ENCODE measurements around the gene SLC16A3. TPM values are rescaled to one million over a fixed set of nuclear protein-coding genes. Genes with fewer than 3 reads are reported as not detected.

Gene SLC16A3
- total and polyA plus RNA-seq, 9 of the 15 experiments (the other 6 are each of a cell fraction or from before 2014, with no cell fraction given), result 0.11 to 5.4 (median 1.2) TPM; not detected in 2

DNA sequence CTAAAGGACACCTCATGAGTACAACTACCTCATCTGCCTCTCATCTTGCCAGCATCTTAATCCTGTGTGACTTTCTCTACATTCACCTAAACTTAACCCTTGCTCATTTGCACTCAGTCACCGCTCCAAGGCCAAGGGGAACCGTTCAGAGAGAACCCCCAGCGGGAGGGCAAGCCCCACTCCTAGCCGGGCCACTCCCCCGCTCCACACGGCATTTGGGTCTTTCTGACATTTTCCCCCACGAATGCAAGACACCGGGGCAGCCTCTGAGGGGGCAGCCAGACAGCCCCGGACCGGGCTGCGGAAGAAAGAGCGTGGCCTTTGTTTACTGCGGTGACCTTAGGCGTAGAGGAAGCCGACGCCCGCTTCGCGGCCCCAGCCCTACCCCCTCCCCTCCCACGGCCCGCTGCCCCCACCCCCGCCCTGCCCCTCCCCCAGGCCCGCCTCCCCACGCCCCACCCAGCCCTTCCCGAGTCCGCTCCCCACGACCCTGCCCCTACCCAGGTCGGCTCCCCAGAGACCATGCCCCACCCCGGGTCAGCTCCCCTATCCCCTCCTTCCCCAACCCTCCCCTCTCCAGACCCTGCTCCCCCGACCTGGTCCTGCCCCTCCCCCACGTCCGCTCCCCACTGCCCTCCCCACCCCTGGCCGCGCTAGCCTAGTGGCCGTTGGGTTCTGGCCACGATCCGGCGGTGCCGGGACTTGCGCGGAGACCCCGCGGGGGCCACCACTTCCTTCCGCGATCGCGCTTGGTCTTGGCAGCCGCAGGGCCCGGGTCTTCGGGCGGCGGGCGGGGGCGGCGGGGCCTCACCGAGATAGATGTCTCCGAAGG is 43.9 kb downstream of the SLC16A3 start (continued):
- TF ChIP-seq, protein P1, sequence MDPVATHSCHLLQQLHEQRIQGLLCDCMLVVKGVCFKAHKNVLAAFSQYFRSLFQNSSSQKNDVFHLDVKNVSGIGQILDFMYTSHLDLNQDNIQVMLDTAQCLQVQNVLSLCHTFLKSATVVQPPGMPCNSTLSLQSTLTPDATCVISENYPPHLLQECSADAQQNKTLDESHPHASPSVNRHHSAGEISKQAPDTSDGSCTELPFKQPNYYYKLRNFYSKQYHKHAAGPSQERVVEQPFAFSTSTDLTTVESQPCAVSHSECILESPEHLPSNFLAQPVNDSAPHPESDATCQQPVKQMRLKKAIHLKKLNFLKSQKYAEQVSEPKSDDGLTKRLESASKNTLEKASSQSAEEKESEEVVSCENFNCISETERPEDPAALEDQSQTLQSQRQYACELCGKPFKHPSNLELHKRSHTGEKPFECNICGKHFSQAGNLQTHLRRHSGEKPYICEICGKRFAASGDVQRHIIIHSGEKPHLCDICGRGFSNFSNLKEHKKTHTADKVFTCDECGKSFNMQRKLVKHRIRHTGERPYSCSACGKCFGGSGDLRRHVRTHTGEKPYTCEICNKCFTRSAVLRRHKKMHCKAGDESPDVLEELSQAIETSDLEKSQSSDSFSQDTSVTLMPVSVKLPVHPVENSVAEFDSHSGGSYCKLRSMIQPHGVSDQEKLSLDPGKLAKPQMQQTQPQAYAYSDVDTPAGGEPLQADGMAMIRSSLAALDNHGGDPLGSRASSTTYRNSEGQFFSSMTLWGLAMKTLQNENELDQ (CRISPR knock-in tag; IDR thresholded peaks at IDR 0.05; ENCODE audit: borderline replicate concordance), result no peak
- no peak for TF ChIP-seq ZNF146 (CRISPR knock-in tag; IDR thresholded peaks at IDR 0.05; ENCODE audit: unreplicated experiment)
- TF ChIP-seq NCOA2 (IDR thresholded peaks at IDR 0.05; ENCODE audit: partially characterized antibody in 2 of 2), result no peak
- TF ChIP-seq KLF16 (IDR thresholded peaks at IDR 0.05), result no peak
- TF ChIP-seq ZNF79 (CRISPR knock-in tag; IDR thresholded peaks at IDR 0.05; ENCODE audit: low read depth), result no peak
- TF ChIP-seq U2AF1 (optimal IDR thresholded peaks at IDR 0.05; ENCODE audit: low read depth, low read length), result no peak
- TF ChIP-seq ZNF184 (CRISPR knock-in tag; IDR thresholded peaks at IDR 0.05), result no peak
- no peak for TF ChIP-seq ZNF551 (CRISPR knock-in tag; IDR thresholded peaks at IDR 0.05)
- no peak for TF ChIP-seq PHB2 (IDR thresholded peaks at IDR 0.05; ENCODE audit: low read depth)
- TF ChIP-seq, protein P2, sequence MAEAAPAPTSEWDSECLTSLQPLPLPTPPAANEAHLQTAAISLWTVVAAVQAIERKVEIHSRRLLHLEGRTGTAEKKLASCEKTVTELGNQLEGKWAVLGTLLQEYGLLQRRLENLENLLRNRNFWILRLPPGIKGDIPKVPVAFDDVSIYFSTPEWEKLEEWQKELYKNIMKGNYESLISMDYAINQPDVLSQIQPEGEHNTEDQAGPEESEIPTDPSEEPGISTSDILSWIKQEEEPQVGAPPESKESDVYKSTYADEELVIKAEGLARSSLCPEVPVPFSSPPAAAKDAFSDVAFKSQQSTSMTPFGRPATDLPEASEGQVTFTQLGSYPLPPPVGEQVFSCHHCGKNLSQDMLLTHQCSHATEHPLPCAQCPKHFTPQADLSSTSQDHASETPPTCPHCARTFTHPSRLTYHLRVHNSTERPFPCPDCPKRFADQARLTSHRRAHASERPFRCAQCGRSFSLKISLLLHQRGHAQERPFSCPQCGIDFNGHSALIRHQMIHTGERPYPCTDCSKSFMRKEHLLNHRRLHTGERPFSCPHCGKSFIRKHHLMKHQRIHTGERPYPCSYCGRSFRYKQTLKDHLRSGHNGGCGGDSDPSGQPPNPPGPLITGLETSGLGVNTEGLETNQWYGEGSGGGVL (CRISPR knock-in tag; IDR thresholded peaks at IDR 0.05), result no peak
- peak; percentile 44 for TF ChIP-seq HMGN3 (IDR thresholded peaks at IDR 0.05; ENCODE audit: borderline replicate concordance, extremely low read depth, insufficient read length, low read depth, low read length)
- TF ChIP-seq ESRRA (IDR thresholded peaks at IDR 0.05; ENCODE audit: borderline replicate concordance, low read depth), result 0 out of 2 replicates have a peak, but pooled peaks have one; percentile 18
- TF ChIP-seq, protein P3, sequence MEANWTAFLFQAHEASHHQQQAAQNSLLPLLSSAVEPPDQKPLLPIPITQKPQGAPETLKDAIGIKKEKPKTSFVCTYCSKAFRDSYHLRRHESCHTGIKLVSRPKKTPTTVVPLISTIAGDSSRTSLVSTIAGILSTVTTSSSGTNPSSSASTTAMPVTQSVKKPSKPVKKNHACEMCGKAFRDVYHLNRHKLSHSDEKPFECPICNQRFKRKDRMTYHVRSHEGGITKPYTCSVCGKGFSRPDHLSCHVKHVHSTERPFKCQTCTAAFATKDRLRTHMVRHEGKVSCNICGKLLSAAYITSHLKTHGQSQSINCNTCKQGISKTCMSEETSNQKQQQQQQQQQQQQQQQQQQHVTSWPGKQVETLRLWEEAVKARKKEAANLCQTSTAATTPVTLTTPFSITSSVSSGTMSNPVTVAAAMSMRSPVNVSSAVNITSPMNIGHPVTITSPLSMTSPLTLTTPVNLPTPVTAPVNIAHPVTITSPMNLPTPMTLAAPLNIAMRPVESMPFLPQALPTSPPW (CRISPR knock-in tag; IDR thresholded peaks at IDR 0.05), result peak; percentile 91
- TF ChIP-seq, protein P4, sequence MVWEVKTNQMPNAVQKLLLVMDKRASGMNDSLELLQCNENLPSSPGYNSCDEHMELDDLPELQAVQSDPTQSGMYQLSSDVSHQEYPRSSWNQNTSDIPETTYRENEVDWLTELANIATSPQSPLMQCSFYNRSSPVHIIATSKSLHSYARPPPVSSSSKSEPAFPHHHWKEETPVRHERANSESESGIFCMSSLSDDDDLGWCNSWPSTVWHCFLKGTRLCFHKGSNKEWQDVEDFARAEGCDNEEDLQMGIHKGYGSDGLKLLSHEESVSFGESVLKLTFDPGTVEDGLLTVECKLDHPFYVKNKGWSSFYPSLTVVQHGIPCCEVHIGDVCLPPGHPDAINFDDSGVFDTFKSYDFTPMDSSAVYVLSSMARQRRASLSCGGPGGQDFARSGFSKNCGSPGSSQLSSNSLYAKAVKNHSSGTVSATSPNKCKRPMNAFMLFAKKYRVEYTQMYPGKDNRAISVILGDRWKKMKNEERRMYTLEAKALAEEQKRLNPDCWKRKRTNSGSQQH (CRISPR knock-in tag; IDR thresholded peaks at IDR 0.05), result no peak
- TF ChIP-seq DPF2 (IDR thresholded peaks at IDR 0.05), result peak; percentile 51
- no peak for TF ChIP-seq ZNF644 (tag; IDR thresholded peaks at IDR 0.05; ENCODE audit: low read depth)
- TF ChIP-seq, protein P5, sequence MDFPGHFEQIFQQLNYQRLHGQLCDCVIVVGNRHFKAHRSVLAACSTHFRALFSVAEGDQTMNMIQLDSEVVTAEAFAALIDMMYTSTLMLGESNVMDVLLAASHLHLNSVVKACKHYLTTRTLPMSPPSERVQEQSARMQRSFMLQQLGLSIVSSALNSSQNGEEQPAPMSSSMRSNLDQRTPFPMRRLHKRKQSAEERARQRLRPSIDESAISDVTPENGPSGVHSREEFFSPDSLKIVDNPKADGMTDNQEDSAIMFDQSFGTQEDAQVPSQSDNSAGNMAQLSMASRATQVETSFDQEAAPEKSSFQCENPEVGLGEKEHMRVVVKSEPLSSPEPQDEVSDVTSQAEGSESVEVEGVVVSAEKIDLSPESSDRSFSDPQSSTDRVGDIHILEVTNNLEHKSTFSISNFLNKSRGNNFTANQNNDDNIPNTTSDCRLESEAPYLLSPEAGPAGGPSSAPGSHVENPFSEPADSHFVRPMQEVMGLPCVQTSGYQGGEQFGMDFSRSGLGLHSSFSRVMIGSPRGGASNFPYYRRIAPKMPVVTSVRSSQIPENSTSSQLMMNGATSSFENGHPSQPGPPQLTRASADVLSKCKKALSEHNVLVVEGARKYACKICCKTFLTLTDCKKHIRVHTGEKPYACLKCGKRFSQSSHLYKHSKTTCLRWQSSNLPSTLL (IDR thresholded peaks at IDR 0.05), result no peak
